ENCODE measurements around the gene ANKFY1. TPM values are rescaled to one million over a fixed set of nuclear protein-coding genes. Genes with fewer than 3 reads are reported as not detected.

Gene ANKFY1
- total RNA-seq, 1 donor from 2014 or later: 22.6 TPM

DNA sequence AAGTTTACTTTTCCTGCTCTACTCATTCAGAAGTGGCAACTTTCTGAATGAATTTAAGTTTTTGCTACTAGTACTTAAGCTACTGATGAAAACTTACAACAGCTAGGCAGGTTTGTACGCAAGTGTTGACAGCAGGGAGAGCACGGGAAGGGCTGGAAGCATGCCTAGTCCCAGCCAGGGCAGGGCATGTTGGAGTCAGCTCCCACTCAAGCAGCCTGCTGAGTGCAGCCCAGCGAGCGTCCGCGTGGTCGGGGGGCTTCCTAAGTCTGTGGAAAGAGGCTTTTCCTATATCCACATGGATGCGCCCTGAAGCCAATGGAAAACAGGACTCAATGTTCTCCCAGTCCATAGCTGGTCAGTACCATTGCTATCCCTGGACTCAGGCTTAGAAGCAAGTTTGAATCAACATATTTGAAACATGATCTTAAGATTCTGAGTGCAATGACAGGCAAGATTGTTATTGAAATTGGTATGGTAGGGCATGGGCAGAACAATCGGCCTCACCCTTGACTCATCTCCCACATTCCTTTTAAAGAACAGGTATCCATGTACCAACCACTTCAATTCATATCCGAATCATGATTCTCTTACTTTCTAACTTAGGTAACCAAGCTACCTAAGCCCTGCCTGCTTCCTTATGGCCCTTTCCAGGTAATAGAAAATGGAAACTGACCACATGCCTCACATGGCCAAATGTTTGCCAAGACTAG lies 98.3 kb downstream of the ANKFY1 start:
- TF ChIP-seq, protein P1, sequence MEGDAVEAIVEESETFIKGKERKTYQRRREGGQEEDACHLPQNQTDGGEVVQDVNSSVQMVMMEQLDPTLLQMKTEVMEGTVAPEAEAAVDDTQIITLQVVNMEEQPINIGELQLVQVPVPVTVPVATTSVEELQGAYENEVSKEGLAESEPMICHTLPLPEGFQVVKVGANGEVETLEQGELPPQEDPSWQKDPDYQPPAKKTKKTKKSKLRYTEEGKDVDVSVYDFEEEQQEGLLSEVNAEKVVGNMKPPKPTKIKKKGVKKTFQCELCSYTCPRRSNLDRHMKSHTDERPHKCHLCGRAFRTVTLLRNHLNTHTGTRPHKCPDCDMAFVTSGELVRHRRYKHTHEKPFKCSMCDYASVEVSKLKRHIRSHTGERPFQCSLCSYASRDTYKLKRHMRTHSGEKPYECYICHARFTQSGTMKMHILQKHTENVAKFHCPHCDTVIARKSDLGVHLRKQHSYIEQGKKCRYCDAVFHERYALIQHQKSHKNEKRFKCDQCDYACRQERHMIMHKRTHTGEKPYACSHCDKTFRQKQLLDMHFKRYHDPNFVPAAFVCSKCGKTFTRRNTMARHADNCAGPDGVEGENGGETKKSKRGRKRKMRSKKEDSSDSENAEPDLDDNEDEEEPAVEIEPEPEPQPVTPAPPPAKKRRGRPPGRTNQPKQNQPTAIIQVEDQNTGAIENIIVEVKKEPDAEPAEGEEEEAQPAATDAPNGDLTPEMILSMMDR (IDR thresholded peaks at IDR 0.05; ENCODE audit: insufficient read depth, low read length, severe bottlenecking): no peak
- peak; percentile 69 for DNase-seq (ENCODE audit: low read depth)
- Histone ChIP-seq H3K27me3 (ENCODE audit: control insufficient read depth, insufficient read depth, low read length) (no peaks in the 10 kb centered on the region), H3K4me3 (ENCODE audit: low read depth, low read length) (no peak overlapping the region), H3K36me3 (ENCODE audit: control insufficient read depth, insufficient read depth, low read length) (peaks cover 18% of the 10 kb centered on the region)
- FAIRE-seq: no peak

DNA sequence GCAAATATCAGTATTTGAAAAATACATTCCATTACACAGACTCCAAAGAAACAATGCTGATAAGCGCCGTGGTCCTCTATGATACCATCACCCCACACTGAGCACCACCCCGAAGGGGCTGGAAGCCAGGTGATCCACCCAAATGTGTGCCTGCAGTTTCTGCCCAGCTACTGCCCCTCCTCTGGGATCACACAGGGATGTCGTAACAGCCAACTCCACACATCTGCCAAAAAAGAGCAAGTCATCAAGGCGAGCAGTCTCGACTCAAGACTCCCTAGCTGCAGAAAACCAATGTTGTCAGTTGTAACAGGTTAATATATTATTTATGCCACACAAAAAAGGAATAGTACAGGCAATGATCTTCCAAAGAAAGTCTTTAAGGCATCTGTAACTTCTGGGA lies 99.8 kb downstream of the ANKFY1 start:
- H3K27me3 ChIP-seq (ENCODE audit: control insufficient read depth, insufficient read depth, low read length): no peaks in the 10 kb centered on the region
- FAIRE-seq (no peak), DNase-seq (ENCODE audit: low read depth) (peak; percentile 26)
- TF ChIP-seq, protein P1 (IDR thresholded peaks at IDR 0.05; ENCODE audit: insufficient read depth, low read length, severe bottlenecking): no peak
- peaks cover 7% of the 10 kb centered on the region for H3K36me3 ChIP-seq (ENCODE audit: control insufficient read depth, insufficient read depth, low read length)
- no peak overlapping the region for H3K4me3 ChIP-seq (ENCODE audit: low read depth, low read length)

DNA sequence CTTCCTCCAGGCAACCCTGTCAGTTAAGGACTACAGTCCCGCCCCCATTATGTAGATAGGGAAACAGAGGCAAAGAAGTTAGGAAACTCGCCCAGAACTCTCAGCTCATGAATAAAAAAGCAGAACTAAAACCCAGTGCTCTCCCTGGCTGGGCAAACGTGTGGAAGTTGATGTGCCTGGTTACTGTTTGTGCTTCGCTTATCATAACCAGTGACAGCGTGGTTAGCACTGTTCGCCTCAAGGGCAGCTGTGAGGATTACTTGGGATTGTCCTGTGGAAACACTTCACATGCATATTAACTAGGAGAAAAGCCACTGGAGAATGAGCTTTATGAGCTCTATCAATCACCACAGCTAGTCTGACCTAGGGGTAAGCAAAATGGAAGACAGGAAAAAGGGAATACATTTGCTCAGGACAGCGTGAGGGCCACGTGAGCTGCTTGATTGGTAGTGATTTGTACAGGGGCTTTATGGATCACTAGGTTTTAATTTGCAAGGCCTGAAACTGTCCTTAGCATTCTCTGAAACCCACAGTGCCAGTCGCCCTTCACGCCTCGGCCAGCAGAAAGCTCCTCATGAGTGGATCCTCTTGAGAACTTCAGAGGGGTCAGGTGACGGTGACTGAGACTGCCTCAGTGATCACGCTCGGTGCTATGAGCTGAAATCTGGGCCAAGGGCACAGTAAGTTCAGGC lies 100.9 kb downstream of the ANKFY1 start:
- H3K36me3 ChIP-seq (ENCODE audit: control insufficient read depth, insufficient read depth, low read length): peaks cover 3% of the 10 kb centered on the region
- no peak for DNase-seq (ENCODE audit: low read depth)
- no peak overlapping the region for H3K4me3 ChIP-seq (ENCODE audit: low read depth, low read length)
- no peaks in the 10 kb centered on the region for H3K27me3 ChIP-seq (ENCODE audit: control insufficient read depth, insufficient read depth, low read length)
- no peak for FAIRE-seq
- TF ChIP-seq, protein P1 (IDR thresholded peaks at IDR 0.05; ENCODE audit: insufficient read depth, low read length, severe bottlenecking): no peak

DNA sequence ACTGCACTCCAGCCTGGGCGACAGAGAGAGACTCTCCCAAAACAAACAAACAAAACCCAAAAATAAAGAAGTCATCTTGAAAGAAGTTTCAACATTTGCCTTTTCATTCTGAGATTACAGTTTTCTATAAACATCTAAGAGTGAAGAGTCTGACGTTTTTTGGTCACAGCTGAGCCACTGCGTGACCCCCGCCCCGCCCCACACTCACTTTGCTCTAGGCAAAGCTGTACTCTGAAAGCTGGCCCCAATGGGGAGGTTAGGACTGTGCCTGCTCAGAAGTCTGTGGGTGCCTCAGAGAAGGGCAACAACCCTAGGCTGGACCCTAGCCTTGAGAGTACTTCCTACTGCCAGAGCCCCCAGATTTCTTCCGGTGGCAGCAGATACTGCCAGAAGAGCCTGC lies 101.5 kb downstream of the ANKFY1 start:
- DNase-seq (ENCODE audit: low read depth) (no peak), FAIRE-seq (no peak)
- no peak overlapping the region for H3K4me3 ChIP-seq (ENCODE audit: low read depth, low read length)
- H3K27me3 ChIP-seq (ENCODE audit: control insufficient read depth, insufficient read depth, low read length): no peaks in the 10 kb centered on the region
- peaks cover 1% of the 10 kb centered on the region for H3K36me3 ChIP-seq (ENCODE audit: control insufficient read depth, insufficient read depth, low read length)
- TF ChIP-seq, protein P1 (IDR thresholded peaks at IDR 0.05; ENCODE audit: insufficient read depth, low read length, severe bottlenecking): no peak

DNA sequence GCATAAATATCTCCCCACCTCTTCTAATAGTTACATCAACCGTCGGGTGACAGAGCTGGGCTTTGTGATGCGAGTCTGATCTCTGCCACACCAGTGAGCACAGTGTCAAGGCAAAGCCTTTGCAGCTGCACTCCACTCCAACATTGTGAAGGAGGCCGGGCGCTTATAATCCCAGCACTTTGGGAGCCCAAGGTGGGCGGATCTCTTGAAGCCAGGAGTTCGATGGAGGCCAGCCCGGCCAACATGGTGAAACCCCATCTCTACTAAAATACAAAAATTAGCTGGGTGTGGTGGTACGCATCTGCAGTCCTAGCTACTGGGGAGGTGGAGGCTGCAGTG lies 101.8 kb downstream of the ANKFY1 start:
- H3K36me3 ChIP-seq (ENCODE audit: control insufficient read depth, insufficient read depth, low read length): peaks cover 1% of the 10 kb centered on the region
- DNase-seq (ENCODE audit: low read depth): no peak
- no peak for FAIRE-seq
- H3K4me3 ChIP-seq (ENCODE audit: low read depth, low read length): no peak overlapping the region
- TF ChIP-seq, protein P1 (IDR thresholded peaks at IDR 0.05; ENCODE audit: insufficient read depth, low read length, severe bottlenecking): no peak
- H3K27me3 ChIP-seq (ENCODE audit: control insufficient read depth, insufficient read depth, low read length): no peaks in the 10 kb centered on the region

Measured in bronchial epithelial cell (primary cell).